Left colon (tissue), 2 donors: ENCODE measurements around the gene ACTMAP. TPM values are rescaled to one million over a fixed set of nuclear protein-coding genes. Genes with fewer than 3 reads are reported as not detected.

Experiments used
- ATAC-seq: fragments of 200-7000 bp; cut with Tn5 transposase; one replicate; pipeline ENCODE4 v1.9.1; 2020; ENCODE audit warnings: mild to moderate bottlenecking, moderate library complexity
- DNase-seq, 2 donors: peaks; one replicate each; pipeline ENCODE4 v3.0.0-alpha.2; 2020
- intact Hi-C, 2 donors: fragments of 100-400 bp; cut with DNase I in 1 of 2; cut with micrococcal nuclease in 1 of 2; formaldehyde crosslinking; loops; one replicate each; pipeline versions ENCODE4 v1.11.2 to v1.14.0; 2022; cut with DNase I, micrococcal nuclease
- total RNA-seq, 2 donors: library from RNA; stranded (reverse); fragmentation: NEBNext Ultra II Directional; extraction: Animal tissue kit (Norgen Biotek cat#: 25700); gene quantifications; one replicate each; pipeline ENCODE4 v1.2.1, GENCODE V29; 2021
- donor health status: DM: no; HTN: no; CAD: no.
- donor health status: DM: yes; HTN: yes; CAD: no.

ACTMAP gene
- total RNA-seq, 2 donors from 2014 or later: 12.1 to 12.4 TPM

DNA sequence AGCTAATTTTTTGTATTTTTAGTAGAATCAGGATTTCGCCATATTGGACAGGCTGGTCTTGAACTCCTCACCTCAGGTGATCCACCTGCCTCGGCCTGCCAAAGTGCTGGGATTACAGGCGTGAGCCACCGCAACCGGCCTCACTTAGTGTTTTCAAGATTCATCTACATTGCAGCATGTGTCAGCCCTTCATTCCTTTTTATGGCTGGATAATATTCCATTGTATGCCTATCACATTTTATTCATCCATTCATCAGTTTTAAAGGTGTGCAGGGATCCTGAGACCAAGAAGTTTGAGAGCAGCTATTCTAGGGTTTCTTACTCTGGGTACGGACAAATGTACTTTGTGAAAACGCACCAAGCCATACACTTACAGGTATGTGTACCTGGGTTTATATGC lies 42.7 kb downstream of the ACTMAP start:
- no peak for DNase-seq
- ATAC-seq: no peak
- intact Hi-C loops: no loop called here

- DNase-seq: no peak
- ATAC-seq: no peak
- intact Hi-C loops: no loop called here
Measured at GRCh38 chr19:40705950-40706619, 44.2 kb downstream of the ACTMAP start.

DNA sequence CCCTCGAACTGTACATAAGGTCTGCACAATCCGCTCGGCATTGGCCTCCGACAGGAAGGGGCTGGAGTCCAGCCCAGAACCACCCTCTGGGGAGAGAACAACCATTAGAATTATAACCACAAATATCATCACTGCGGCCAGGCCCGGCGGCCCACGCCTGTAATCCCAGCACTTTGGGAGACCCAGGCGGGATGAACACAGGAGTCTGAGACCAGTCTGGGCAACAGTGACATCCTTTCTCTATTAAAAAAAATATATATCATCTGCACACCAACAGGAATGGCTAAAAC lies 45.0 kb downstream of the ACTMAP start:
- no peak for DNase-seq
- no peak for ATAC-seq
- intact Hi-C loops: no loop called here

DNA sequence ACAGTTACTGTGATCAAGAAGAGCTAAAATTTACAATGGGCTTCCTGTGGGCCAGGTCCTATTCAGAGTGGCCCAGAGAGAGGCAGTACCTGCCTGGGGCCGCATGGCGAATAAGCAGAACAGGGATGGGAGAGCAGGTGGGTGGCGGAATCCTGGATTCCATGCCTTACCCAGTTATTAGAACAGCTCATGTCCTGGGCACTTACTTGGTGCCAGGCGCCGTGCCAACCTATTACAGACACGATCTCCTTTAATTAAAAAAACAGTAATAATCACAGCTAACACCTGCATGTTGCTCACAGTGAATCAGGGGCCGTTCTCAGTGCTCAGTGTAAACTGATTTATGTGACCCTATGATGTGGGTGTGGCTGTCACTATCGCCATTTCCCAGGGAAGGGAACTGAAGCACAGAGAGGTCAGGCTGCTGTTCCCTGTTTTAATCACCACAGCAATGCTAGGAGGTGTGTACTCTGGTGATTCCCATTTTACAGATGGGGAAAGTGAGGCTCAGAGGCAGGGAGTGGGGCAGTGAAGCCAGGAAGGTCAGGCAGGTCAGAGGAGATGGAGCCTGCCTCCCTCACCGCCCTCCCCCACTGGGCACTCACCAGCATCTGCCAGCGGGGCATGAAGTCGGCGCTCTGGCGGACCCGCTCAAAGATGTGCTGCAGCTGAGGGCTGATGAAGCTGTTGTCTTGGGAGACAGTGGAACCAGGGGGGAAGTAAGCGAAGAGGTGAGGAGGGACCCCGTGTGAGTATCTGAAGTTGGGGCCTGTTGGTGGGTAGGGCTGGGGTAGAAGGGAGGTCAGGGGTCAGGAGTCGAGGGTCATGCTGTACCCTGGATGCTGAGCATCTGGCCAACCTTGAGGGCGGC lies 45.6 kb downstream of the ACTMAP start:
- DNase-seq (no peak), ATAC-seq (no peak)
- intact Hi-C loops: no loop called here

- intact Hi-C loops: no loop called here
- ATAC-seq: no peak
- no peak for DNase-seq
Measured at GRCh38 chr19:40703029-40703755, 47.1 kb downstream of the ACTMAP start.

GRCh38 chr19:40702337-40703012 lies 47.8 kb downstream of the ACTMAP start:
- ATAC-seq (peak; percentile 85), DNase-seq (peak in 1 of 2 donors; percentile 47)
- intact Hi-C loops: no loop called here

- ATAC-seq (no peak), DNase-seq (no peak)
- intact Hi-C loops: no loop called here
Measured at GRCh38 chr19:40701758-40702157, 48.5 kb downstream of the ACTMAP start.

DNA sequence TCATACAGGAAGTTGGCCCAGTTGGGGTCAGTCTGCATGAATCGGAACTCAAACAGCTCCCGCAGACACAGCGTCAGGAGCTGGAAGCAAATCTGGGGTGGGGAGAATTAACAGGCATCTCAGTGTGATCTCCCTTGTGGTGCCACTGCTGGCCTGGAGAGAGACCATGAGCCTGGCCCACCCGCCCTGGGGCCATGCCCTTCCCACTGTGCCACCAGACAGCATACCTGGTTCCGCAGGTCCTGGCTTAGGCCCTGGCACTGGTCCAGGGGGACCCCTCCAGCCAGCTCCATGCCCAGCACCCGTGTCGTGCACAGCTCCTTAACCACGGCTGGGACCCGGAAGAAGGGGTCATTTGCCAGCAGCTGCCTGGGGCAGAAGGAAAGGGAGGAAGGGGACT lies 50.2 kb downstream of the ACTMAP start:
- DNase-seq (no peak), ATAC-seq (no peak)
- intact Hi-C loops: no loop called here

GRCh38 chr19:40697007-40697406 lies 53.3 kb downstream of the ACTMAP start:
- intact Hi-C loops: no loop called here
- DNase-seq (no peak), ATAC-seq (no peak)

- ATAC-seq (no peak), DNase-seq (no peak)
- intact Hi-C loops: no loop called here
Measured at GRCh38 chr19:40695881-40696280, 54.4 kb downstream of the ACTMAP start.

DNA sequence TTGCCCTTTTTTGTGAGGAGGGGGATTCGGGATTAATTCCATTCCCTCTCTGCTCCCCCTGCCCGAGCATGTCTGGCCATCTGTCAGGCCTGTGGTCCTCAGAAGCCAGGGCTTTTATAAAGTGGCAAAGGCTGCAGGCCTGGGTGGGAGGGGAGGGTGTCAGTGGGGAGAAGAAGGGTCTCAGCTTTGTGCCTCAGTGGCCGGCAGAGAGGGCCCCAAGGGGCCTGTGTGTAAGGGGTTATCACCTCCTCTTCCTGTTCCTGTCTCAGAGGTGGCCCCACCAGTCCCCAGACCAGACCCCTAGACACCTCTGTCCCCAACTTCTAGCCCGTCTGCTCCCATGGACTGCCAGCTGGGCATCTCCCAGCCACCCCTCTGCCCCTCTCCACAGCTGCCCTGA lies 56.4 kb downstream of the ACTMAP start:
- ATAC-seq: no peak
- intact Hi-C loops: no loop called here
- no peak for DNase-seq

DNA sequence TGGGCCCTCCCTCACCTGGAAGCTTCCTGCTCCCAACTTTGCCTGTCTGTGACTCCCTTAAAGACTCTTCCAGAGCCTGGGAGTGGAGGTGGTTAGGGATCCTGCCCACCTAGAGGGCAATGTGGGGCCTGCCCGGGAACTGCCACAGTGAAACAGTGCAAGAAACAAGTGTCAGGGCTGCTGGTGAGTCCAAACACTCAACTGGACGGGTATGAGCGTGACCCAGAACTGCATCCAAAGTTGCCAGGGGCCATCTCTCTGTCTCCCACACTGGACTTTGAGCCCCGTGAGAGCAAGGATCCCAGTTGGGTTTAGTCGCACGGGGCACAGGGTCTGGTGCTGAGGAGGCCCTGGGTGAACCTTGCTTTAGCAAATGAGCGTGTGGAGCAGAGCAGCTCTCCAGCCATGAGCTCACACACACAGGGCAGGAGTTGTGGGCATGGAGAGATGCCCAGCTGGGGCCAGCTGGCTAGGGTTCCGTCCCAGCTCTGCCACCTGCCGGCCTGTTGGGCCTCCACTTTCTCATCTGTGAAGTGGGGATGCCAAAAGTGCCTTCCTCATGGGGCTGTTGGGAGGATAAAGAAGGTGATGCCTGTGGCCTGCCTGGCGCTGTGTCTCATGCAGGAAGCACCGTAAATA lies 57.0 kb downstream of the ACTMAP start:
- ATAC-seq (no peak), DNase-seq (no peak)
- intact Hi-C loops: no loop called here

GRCh38 chr19:40692212-40692551 lies 58.1 kb downstream of the ACTMAP start:
- ATAC-seq (no peak), DNase-seq (no peak)
- intact Hi-C loops: no loop called here

DNA sequence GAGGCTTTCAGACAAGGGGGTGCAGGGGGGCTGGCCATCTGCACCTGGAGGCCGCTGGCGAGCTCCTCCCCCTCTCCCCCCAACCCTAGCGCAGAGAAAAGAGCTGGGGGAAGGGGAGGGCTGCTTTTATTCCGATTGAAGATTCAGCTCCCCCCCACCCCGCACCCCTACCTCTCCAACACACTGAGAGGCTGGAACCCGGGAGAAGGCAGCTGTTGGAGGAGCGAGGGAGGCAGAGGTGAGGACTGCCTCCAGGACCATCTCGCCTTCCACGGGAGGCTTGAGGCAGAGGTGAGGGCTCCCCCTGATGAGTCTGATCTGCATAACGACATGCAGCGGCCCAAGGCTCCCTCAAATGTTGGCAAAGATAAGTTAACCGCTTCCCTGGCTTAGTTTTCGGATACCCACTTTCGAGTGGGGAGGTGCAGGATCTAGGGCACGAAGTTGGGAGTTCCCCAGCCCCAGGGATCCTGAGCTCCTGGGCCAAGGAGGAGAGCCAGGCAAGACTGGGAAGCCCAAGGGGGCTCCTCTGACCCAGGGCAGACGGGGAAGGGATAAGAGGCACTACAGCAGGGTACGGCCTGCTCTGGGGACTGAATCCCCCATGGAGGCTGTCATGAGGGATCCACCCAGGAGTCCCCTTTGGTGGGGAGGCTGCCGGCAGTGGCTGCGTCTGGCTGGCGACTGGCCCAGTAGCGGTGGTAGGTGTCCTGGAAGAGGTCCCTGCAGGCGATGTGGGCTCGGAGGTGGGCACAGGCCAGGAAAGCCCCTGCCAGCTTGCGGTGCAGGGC lies 58.7 kb downstream of the ACTMAP start:
- ATAC-seq (no peak), DNase-seq (peak in 1 of 2 donors; percentile 20)
- intact Hi-C loops: no loop called here

Other genes with a start within 250 kb of the ACTMAP start
- gene SHKBP1, start 173.6 kb downstream of the ACTMAP start, total RNA-seq: 10 to 100 TPM; 64.1 to 64.3 TPM
- 100 to 1,000 TPM; 183 to 192 TPM for gene LTBP4, start 149.1 kb downstream of the ACTMAP start, total RNA-seq
- 10 to 100 TPM in 1 of 2 donors, 1 to 10 TPM in 1; 9.6 to 14.5 TPM for gene NUMBL, start 59.8 kb downstream of the ACTMAP start, total RNA-seq
- gene COQ8B, start 33.6 kb downstream of the ACTMAP start, total RNA-seq: 10 to 100 TPM; 28.5 to 41.5 TPM
- gene ITPKC, start 33.4 kb downstream of the ACTMAP start, total RNA-seq: 10 to 100 TPM; 24.3 to 24.5 TPM
- 10 to 100 TPM; 43.4 to 68.0 TPM for gene SNRPA, start 726 bp upstream of the ACTMAP start, total RNA-seq
- gene MIA, start 25.0 kb upstream of the ACTMAP start, total RNA-seq: 1 to 10 TPM in 1 of 2 donors, not detected in 1; 1.7 TPM
- 10 to 100 TPM; 65.9 to 67.9 TPM for gene RAB4B, start 27.8 kb upstream of the ACTMAP start, total RNA-seq
- gene EGLN2, start 48.7 kb upstream of the ACTMAP start, total RNA-seq: 10 to 100 TPM; 95.3 to 96.9 TPM
- not detected for gene CYP2A6, start 100.0 kb upstream of the ACTMAP start, total RNA-seq
- gene CYP2A7, start 131.8 kb upstream of the ACTMAP start, total RNA-seq: not detected
- gene CYP2B6, start 240.8 kb upstream of the ACTMAP start, total RNA-seq: 1 to 10 TPM; 4.6 to 5.1 TPM